PC-9 (cell line): ENCODE data around the gene ZCCHC7. TPM values are rescaled to one million over a fixed set of nuclear protein-coding genes. Genes with fewer than 3 reads are reported as not detected.

ENCODE experiments used
- BruUV-seq: library from RNA; stranded (reverse); fragments of 400-500 nt; replicated peaks from 2 replicates; lab custom pipeline; 2021; lab: Mats Ljungman, UMichigan
- CTCF ChIA-PET: fragments of 300-600 bp; sonication (Branson Sonifier 250); formaldehyde crosslinking; loops from one replicate; lab custom pipeline; 2022; ENCODE audit warnings: antibody characterized with exemption; lab: Charles Lee
- POLR2A ChIA-PET: fragments of 300-600 bp; sonication (Branson Sonifier 250); formaldehyde crosslinking; loops from one replicate; lab custom pipeline; 2022; ENCODE audit warnings: antibody characterized with exemption; ENCODE audit not compliant: unreplicated experiment; lab: Charles Lee
- DNase-seq, 2 experiments: peaks; one replicate each; pipeline versions ENCODE4 v3.0.0 to v3.0.0-alpha.2; 2015 to 2022; ENCODE audit warnings: mixed read lengths in 1 of 2
- H2AFZ ChIP-seq: fragments of 200-600 bp; sonication (generic); 2 replicates; pipeline ENCODE4 v1.8.1; 2017; ENCODE audit warnings: antibody characterized with exemption
- H3F3A ChIP-seq: fragments of 200-600 bp; sonication (generic); 2 replicates; pipeline ENCODE4 v1.8.1; 2017; ENCODE audit warnings: antibody characterized with exemption, mild to moderate bottlenecking, low read depth; ENCODE audit not compliant: insufficient read depth
- H3K27ac ChIP-seq: fragments of 200-600 bp; sonication (generic); 2 replicates; pipeline ENCODE4 v1.6.1; 2016; ENCODE audit warnings: mixed run types
- H3K27me3 ChIP-seq: fragments of 200-600 bp; sonication (generic); 2 replicates; pipeline ENCODE4 v1.6.1; 2016; ENCODE audit warnings: low read depth, mixed run types; ENCODE audit not compliant: insufficient read depth
- H3K36me3 ChIP-seq: fragments of 200-600 bp; sonication (generic); 2 replicates; pipeline ENCODE4 v1.6.1; 2016; ENCODE audit warnings: low read depth, mixed run types
- H3K4me1 ChIP-seq: fragments of 200-600 bp; sonication (generic); replicated peaks from 2 replicates; pipeline ENCODE4 v1.6.1; 2016; ENCODE audit warnings: mixed run types; ENCODE audit not compliant: insufficient read depth
- H3K4me2 ChIP-seq: fragments of 200-600 bp; sonication (generic); 2 replicates; pipeline ENCODE4 v1.6.1; 2017; ENCODE audit warnings: mixed run types
- H3K4me3 ChIP-seq: fragments of 200-600 bp; sonication (generic); 2 replicates; pipeline ENCODE4 v1.6.1; 2016; ENCODE audit warnings: mixed run types
- H3K79me2 ChIP-seq: fragments of 200-600 bp; sonication (generic); 2 replicates; pipeline ENCODE4 v1.6.1; 2017; ENCODE audit warnings: low read depth, mixed run types
- H3K9me2 ChIP-seq: fragments of 200-600 bp; sonication (generic); 2 replicates; pipeline ENCODE4 v1.8.1; 2017; ENCODE audit warnings: mild to moderate bottlenecking; ENCODE audit not compliant: insufficient read depth
- H3K9me3 ChIP-seq: fragments of 200-600 bp; sonication (generic); 2 replicates; pipeline ENCODE4 v1.8.1; 2016; ENCODE audit warnings: low read depth; ENCODE audit not compliant: insufficient read depth
- H4K20me1 ChIP-seq: fragments of 200-600 bp; sonication (generic); 2 replicates; pipeline ENCODE4 v1.8.1; 2017; ENCODE audit not compliant: insufficient read depth
- EZH2 ChIP-seq: fragments of 200-600 bp; sonication (generic); IDR thresholded peaks from 2 replicates; pipeline ENCODE4 v1.8.0; 2017; ENCODE audit warnings: antibody characterized with exemption, low read depth
- intact Hi-C: fragments of 100-400 bp; cut with micrococcal nuclease; formaldehyde crosslinking; loops from one replicate; pipeline ENCODE4 v1.10.0; 2022; ENCODE audit not compliant: unreplicated experiment
- total RNA-seq: library from RNA; stranded (reverse); gene quantifications from 2 replicates; pipeline ENCODE4 v1.2.3, GENCODE V29; 2021
- TF ChIP-seq, protein P1 (sequence below): fragments of 200-600 bp; sonication (generic); conservative IDR thresholded peaks from 2 replicates; pipeline ENCODE4 v1.6.1; 2017; ENCODE audit warnings: mixed run types, antibody characterized with exemption, mild to moderate bottlenecking, moderate library complexity

ZCCHC7 gene
- total RNA-seq, 1 experiment from 2014 or later: 15.9 TPM

GRCh38 chr9:37238122-37238521 lies 117.7 kb downstream of the ZCCHC7 start:
- POLR2A ChIA-PET: no interaction called here
- Histone ChIP-seq H3K4me3 (no peak overlapping the region), H3K9me2 (no peaks in the 10 kb centered on the region), H2AFZ (no peak overlapping the region), H3K36me3 (no peaks in the 10 kb centered on the region), H3K4me1 (no peaks in the 10 kb centered on the region), H3K27me3 (no peaks in the 10 kb centered on the region), H3K9me3 (no peaks in the 10 kb centered on the region), H3F3A (no peaks in the 10 kb centered on the region), H3K4me2 (no peak overlapping the region), H4K20me1 (no peaks in the 10 kb centered on the region; the same call in 1 of the 2 replicates), H3K27ac (no peak overlapping the region), H3K79me2 (no peaks in the 10 kb centered on the region)
- no peak for TF ChIP-seq EZH2
- TF ChIP-seq, protein P1, sequence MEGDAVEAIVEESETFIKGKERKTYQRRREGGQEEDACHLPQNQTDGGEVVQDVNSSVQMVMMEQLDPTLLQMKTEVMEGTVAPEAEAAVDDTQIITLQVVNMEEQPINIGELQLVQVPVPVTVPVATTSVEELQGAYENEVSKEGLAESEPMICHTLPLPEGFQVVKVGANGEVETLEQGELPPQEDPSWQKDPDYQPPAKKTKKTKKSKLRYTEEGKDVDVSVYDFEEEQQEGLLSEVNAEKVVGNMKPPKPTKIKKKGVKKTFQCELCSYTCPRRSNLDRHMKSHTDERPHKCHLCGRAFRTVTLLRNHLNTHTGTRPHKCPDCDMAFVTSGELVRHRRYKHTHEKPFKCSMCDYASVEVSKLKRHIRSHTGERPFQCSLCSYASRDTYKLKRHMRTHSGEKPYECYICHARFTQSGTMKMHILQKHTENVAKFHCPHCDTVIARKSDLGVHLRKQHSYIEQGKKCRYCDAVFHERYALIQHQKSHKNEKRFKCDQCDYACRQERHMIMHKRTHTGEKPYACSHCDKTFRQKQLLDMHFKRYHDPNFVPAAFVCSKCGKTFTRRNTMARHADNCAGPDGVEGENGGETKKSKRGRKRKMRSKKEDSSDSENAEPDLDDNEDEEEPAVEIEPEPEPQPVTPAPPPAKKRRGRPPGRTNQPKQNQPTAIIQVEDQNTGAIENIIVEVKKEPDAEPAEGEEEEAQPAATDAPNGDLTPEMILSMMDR: no peak
- no peak for DNase-seq
- intact Hi-C loops: no loop called here
- BruUV-seq: no TSS peak
- CTCF ChIA-PET: no interaction called here

- BruUV-seq: no TSS peak
- TF ChIP-seq EZH2: no peak
- CTCF ChIA-PET: no interaction called here
- no peaks in the 10 kb centered on the region for H3K9me2 ChIP-seq
- H3K4me3 ChIP-seq: no peak overlapping the region
- DNase-seq: no peak
- no peaks in the 10 kb centered on the region; the same call in 1 of the 2 replicates for H4K20me1 ChIP-seq
- H3K4me1 ChIP-seq: no peaks in the 10 kb centered on the region
- H3K36me3 ChIP-seq: no peaks in the 10 kb centered on the region
- H3K9me3 ChIP-seq: no peaks in the 10 kb centered on the region
- POLR2A ChIA-PET: no interaction called here
- H3K79me2 ChIP-seq: no peaks in the 10 kb centered on the region
- intact Hi-C loops: no loop called here
- no peak overlapping the region for H3K4me2 ChIP-seq
- H3K27ac ChIP-seq: no peak overlapping the region
- H2AFZ ChIP-seq: no peak overlapping the region
- no peaks in the 10 kb centered on the region for H3F3A ChIP-seq
- no peaks in the 10 kb centered on the region for H3K27me3 ChIP-seq
Observed at GRCh38 chr9:37239224-37239859, 119.0 kb downstream of the ZCCHC7 start.

DNA sequence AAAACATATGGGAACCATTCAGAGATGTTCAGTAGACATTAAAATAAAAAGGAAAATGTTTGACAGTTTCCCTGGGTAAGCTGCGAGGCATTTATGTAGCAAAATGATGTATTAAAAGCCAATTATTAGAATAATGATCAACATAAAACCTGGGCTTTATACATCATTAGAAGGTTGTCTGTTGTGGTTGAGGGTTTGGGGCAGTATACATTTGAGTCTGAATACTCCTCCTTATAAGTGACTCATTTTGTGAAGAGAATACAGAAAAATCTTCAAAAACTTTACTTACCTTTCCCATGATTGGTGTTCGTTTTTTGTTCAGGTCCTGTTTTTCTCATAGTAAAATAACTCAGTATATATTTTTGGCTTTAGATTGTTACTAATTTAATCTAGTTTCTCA lies 119.5 kb downstream of the ZCCHC7 start:
- intact Hi-C loops: no loop called here
- BruUV-seq: no TSS peak
- CTCF ChIA-PET: no interaction called here

More for the DNA sequence above, 119.5 kb downstream of the ZCCHC7 start:
- DNase-seq: no peak
- Histone ChIP-seq H3K9me3 (no peaks in the 10 kb centered on the region), H3K4me1 (no peaks in the 10 kb centered on the region), H3F3A (no peaks in the 10 kb centered on the region), H3K4me2 (no peak overlapping the region), H3K27me3 (no peaks in the 10 kb centered on the region), H4K20me1 (no peaks in the 10 kb centered on the region; the same call in 1 of the 2 replicates), H3K27ac (no peak overlapping the region), H3K9me2 (no peaks in the 10 kb centered on the region), H2AFZ (no peak overlapping the region), H3K36me3 (no peaks in the 10 kb centered on the region), H3K4me3 (no peak overlapping the region), H3K79me2 (no peaks in the 10 kb centered on the region)
- POLR2A ChIA-PET: no interaction called here
- TF ChIP-seq EZH2: no peak
- TF ChIP-seq, protein P1: no peak
